Peyer's patch (tissue), 4 donors: ENCODE data around the gene IFNAR1. TPM values are rescaled to one million over a fixed set of nuclear protein-coding genes. Genes with fewer than 3 reads are reported as not detected.

Experiments used
- DNase-seq, 3 donors: peaks; one replicate each; pipeline ENCODE4 v3.0.0-alpha.2; 2017 to 2019
- H3K27ac ChIP-seq, 4 donors: fragments of 200-600 bp; sonication (generic); one replicate each; pipeline ENCODE4 v1.5.1; 2016 to 2019
- H3K27me3 ChIP-seq, 2 donors: fragments of 200-600 bp; sonication (generic); one replicate each; pipeline ENCODE4 v1.5.1; 2019
- H3K36me3 ChIP-seq, 3 donors: fragments of 200-600 bp; sonication (generic); one replicate each; pipeline ENCODE4 v1.5.1; 2016 to 2019
- H3K4me1 ChIP-seq, 4 donors: fragments of 200-600 bp; sonication (generic); one replicate each; pipeline ENCODE4 v1.5.1; 2016 to 2019
- H3K4me3 ChIP-seq, 4 donors: fragments of 200-600 bp; sonication (generic); 1 replicate in 3 of 4; 2 replicates in 1 of 4; pipeline ENCODE4 v1.5.1; 2016 to 2019; ENCODE audit warnings: mild to moderate bottlenecking in 1 of 4
- H3K9me3 ChIP-seq, 4 donors: fragments of 200-600 bp; sonication (generic); one replicate each; pipeline ENCODE4 v1.5.1; 2016 to 2019; ENCODE audit warnings: mild to moderate bottlenecking in 1 of 4
- CTCF ChIP-seq, 6 experiments: fragments of 450-650 bp in 4 of 6; fragments of 200-600 bp in 2 of 6; sonication (generic) in 1 of 6; IDR thresholded peaks; one replicate each; pipeline ENCODE4 v1.5.1; 2017 to 2019; ENCODE audit warnings: antibody characterized with exemption in 6 of 6, mild to moderate bottlenecking in 3 of 6, moderate library complexity in 1 of 6
- POLR2A ChIP-seq, 2 donors: fragments of 450-650 bp; IDR thresholded peaks; one replicate each; pipeline ENCODE4 v1.5.1; 2017; ENCODE audit warnings: antibody characterized with exemption in 2 of 2, mild to moderate bottlenecking in 2 of 2, moderate library complexity in 2 of 2
- total RNA-seq, 4 donors: library from RNA; depleted of rRNA; stranded (reverse); fragments of >200 nt; gene quantifications; one replicate each; pipeline ENCODE4 v1.1.0, GENCODE V29; 2016

Gene IFNAR1
- total RNA-seq, 4 donors from 2014 or later = 14.9 to 23.1 (median 21.9) TPM

- H3K27me3 ChIP-seq = no peaks in the 10 kb centered on the region
- H3K27ac ChIP-seq = peak overlapping the region in 2 of 4 donors; percentile 26 to 44
- TF ChIP-seq POLR2A (IDR thresholded peaks at IDR 0.05) (no peak), CTCF (IDR thresholded peaks at IDR 0.05) (no peak)
- H3K9me3 ChIP-seq = no peaks in the 10 kb centered on the region
- H3K36me3 ChIP-seq = peaks cover 0 to 59% (median 0%) of the 10 kb centered on the region in 3 donors
- peaks cover 0 to 19% (median 0%) of the 10 kb centered on the region in 4 donors for H3K4me1 ChIP-seq
- DNase-seq = no peak
- H3K4me3 ChIP-seq = no peak overlapping the region
Observed at GRCh38 chr21:33286076-33286475, 38.7 kb upstream of the IFNAR1 start.

GRCh38 chr21:33286600-33287456 lies 37.9 kb upstream of the IFNAR1 start:
- H3K36me3 ChIP-seq = peaks cover 0 to 59% (median 0%) of the 10 kb centered on the region in 3 donors
- H3K27ac ChIP-seq = peak overlapping the region in 3 of 4 donors; percentile 8 to 44 (median 26)
- H3K9me3 ChIP-seq = no peaks in the 10 kb centered on the region
- no peak overlapping the region for H3K4me3 ChIP-seq
- no peaks in the 10 kb centered on the region for H3K27me3 ChIP-seq
- DNase-seq = no peak
- TF ChIP-seq POLR2A (IDR thresholded peaks at IDR 0.05) = no peak
- TF ChIP-seq CTCF (IDR thresholded peaks at IDR 0.05) = no peak
- peaks cover 0 to 19% (median 0%) of the 10 kb centered on the region in 4 donors for H3K4me1 ChIP-seq

GRCh38 chr21:33289199-33289819 lies 35.5 kb upstream of the IFNAR1 start:
- no peaks in the 10 kb centered on the region for H3K27me3 ChIP-seq
- H3K36me3 ChIP-seq = peaks cover 0 to 61% (median 0%) of the 10 kb centered on the region in 3 donors
- TF ChIP-seq CTCF (IDR thresholded peaks at IDR 0.05) (no peak), POLR2A (IDR thresholded peaks at IDR 0.05) (no peak)
- no peak overlapping the region for H3K4me3 ChIP-seq
- no peaks in the 10 kb centered on the region for H3K9me3 ChIP-seq
- peak overlapping the region in 1 of 4 donors; percentile 43 for H3K27ac ChIP-seq
- DNase-seq = no peak
- H3K4me1 ChIP-seq = peaks cover 0 to 19% (median 0%) of the 10 kb centered on the region in 4 donors

GRCh38 chr21:33290441-33290840 lies 34.3 kb upstream of the IFNAR1 start:
- Histone ChIP-seq H3K36me3 (peaks cover 0 to 57% (median 0%) of the 10 kb centered on the region in 3 donors), H3K4me1 (peaks cover 0 to 18% (median 0%) of the 10 kb centered on the region in 4 donors), H3K9me3 (no peaks in the 10 kb centered on the region), H3K4me3 (no peak overlapping the region), H3K27me3 (no peaks in the 10 kb centered on the region), H3K27ac (no peak overlapping the region)
- DNase-seq = peak in 2 of 3 donors; percentile 75 to 88
- TF ChIP-seq CTCF (IDR thresholded peaks at IDR 0.05) (peak in 3 of 6 experiments; percentile 7 to 29 (median 13)), POLR2A (IDR thresholded peaks at IDR 0.05) (no peak)

GRCh38 chr21:33291686-33292085 lies 33.1 kb upstream of the IFNAR1 start:
- Histone ChIP-seq H3K4me3 (no peak overlapping the region), H3K27ac (no peak overlapping the region), H3K4me1 (peaks cover 0 to 6% (median 0%) of the 10 kb centered on the region in 4 donors), H3K27me3 (no peaks in the 10 kb centered on the region), H3K36me3 (peaks cover 0 to 54% (median 0%) of the 10 kb centered on the region in 3 donors), H3K9me3 (no peaks in the 10 kb centered on the region)
- TF ChIP-seq POLR2A (IDR thresholded peaks at IDR 0.05) (no peak), CTCF (IDR thresholded peaks at IDR 0.05) (no peak)
- no peak for DNase-seq
